Skeletal muscle satellite cell (primary cell): ENCODE results near the gene TSNAXIP1.
A peak's percentile ranks its signal among the peaks of the same experiment; 100 is the strongest.

ENCODE experiments used
- H3K27me3 ChIP-seq: 2 replicates; pipeline ENCODE4 v1.7.0; 2013; ENCODE audit warnings: low read length; ENCODE audit not compliant: control insufficient read depth, insufficient read depth
- H3K36me3 ChIP-seq: 2 replicates; pipeline ENCODE4 v1.7.0; 2013; ENCODE audit warnings: mild to moderate bottlenecking, control low read depth, low read length; ENCODE audit not compliant: insufficient read depth
- H3K4me1 ChIP-seq: 2 replicates; pipeline ENCODE4 v1.7.0; 2013; ENCODE audit warnings: low read length; ENCODE audit not compliant: control insufficient read depth, insufficient read depth
- H3K4me2 ChIP-seq: 2 replicates; pipeline ENCODE4 v1.7.0; 2013; ENCODE audit warnings: mild to moderate bottlenecking, low read length
- H3K4me3 ChIP-seq: 2 replicates; pipeline ENCODE4 v1.7.0; 2013; ENCODE audit warnings: low read length
- H3K9ac ChIP-seq: 2 replicates; pipeline ENCODE4 v1.7.0; 2013; ENCODE audit warnings: mild to moderate bottlenecking, low read depth, low read length, moderate library complexity
- H3K9me3 ChIP-seq: replicated peaks from 2 replicates; pipeline ENCODE4 v1.7.0; 2013; ENCODE audit warnings: mild to moderate bottlenecking, control low read depth, low read length

Gene TSNAXIP1

DNA sequence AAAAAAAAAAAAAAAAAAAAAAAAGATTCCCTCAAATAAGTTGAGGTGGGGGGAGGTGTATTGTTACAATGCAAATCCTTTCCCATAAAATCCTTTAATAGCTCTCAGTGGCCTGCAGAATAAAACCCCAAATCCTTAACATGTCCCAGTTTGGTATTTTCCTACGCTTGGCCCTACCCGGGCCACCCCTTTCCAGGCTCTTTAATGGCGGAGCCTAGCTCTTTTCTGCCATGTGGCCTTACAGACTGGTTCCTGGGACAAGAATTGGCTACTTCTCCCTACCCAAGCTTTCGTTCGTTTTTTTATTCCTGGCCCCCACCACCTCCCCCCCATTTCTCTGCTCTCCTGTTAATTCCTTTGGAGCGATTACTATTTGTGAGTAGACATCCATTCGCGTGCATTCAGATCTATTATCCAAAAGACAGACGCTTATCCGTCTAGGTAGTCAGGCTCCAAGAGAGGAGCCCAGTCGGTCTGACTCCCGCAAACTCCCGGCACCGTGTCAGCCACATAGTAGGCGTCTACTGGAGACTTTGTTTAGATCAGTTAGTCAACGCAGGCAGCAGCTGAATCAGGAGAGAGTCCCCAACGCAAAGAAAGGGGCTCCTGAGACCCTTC lies 34.6 kb downstream of the TSNAXIP1 start:
- peaks cover 42% of the 10 kb centered on the region for H3K4me1 ChIP-seq
- peak overlapping the region; percentile 91 for H3K9ac ChIP-seq
- peak overlapping the region; percentile 91 for H3K4me3 ChIP-seq
- no peaks in the 10 kb centered on the region for H3K27me3 ChIP-seq
- peak overlapping the region; percentile 93 for H3K4me2 ChIP-seq
- H3K36me3 ChIP-seq: no peaks in the 10 kb centered on the region
- H3K9me3 ChIP-seq: no peaks in the 10 kb centered on the region

DNA sequence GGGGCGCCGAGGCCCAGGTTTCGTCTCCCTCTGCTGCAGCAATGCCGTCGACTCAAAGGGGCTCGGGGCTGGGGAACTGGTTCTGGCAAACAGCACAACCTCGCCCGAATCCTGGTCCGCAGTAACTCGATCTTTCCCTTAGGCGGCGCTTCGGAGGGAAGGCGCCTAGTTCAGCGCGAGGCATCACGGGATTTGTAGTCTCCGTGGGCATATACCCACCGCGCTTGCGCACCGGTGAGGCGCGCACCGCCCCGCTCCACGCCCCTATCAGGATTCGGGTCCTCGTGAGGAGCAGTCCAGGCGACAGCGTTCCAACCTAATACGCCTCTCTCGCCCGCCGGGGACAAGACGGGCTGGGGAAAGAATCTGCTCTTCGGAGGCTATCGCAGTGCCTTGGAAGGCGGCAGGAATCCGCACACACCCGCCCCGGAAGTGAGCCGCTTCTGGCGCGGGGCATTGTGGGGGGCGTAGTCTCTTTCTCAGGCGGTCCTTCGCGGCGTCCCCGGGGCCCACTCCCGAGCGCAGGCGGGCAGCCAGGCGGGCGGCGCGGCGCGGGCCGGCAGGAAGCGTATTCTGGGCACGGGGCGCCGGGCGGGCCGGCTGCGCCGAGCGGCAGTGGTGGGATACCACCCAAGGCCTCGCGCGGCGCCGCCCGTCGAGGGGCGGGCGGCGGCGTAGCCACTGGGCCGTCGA lies 35.3 kb downstream of the TSNAXIP1 start, which contains the start of gene THAP11:
Gene THAP11 (plus strand): TSS at position 505 of the 693 bp plus-strand sequence. CDS start 235 bp downstream, outside the sequence.
- peaks cover 42% of the 10 kb centered on the region for H3K4me1 ChIP-seq
- H3K9me3 ChIP-seq: no peaks in the 10 kb centered on the region
- peak within 1 kb of the TSS; percentile 93 for H3K4me2 ChIP-seq
- H3K27me3 ChIP-seq: no peaks in the 10 kb centered on the region
- H3K4me3 ChIP-seq: peak within 1 kb of the TSS; percentile 91
- peak within 1 kb of the TSS; percentile 91 for H3K9ac ChIP-seq
- no peaks in the 10 kb centered on the region for H3K36me3 ChIP-seq

DNA sequence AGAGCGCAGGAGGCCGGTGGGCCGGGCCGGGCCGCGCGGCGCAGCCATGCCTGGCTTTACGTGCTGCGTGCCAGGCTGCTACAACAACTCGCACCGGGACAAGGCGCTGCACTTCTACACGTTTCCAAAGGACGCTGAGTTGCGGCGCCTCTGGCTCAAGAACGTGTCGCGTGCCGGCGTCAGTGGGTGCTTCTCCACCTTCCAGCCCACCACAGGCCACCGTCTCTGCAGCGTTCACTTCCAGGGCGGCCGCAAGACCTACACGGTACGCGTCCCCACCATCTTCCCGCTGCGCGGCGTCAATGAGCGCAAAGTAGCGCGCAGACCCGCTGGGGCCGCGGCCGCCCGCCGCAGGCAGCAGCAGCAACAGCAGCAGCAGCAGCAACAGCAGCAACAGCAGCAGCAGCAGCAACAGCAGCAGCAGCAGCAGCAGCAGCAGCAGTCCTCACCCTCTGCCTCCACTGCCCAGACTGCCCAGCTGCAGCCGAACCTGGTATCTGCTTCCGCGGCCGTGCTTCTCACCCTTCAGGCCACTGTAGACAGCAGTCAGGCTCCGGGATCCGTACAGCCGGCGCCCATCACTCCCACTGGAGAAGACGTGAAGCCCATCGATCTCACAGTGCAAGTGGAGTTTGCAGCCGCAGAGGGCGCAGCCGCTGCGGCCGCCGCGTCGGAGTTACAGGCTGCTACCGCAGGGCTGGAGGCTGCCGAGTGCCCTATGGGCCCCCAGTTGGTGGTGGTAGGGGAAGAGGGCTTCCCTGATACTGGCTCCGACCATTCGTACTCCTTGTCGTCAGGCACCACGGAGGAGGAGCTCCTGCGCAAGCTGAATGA lies 36.0 kb downstream of the TSNAXIP1 start:
- H3K27me3 ChIP-seq: no peaks in the 10 kb centered on the region
- H3K36me3 ChIP-seq: no peaks in the 10 kb centered on the region
- H3K9ac ChIP-seq: peak overlapping the region; percentile 91
- H3K4me1 ChIP-seq: peaks cover 42% of the 10 kb centered on the region
- H3K9me3 ChIP-seq: no peaks in the 10 kb centered on the region
- H3K4me3 ChIP-seq: peak overlapping the region; percentile 91
- peak overlapping the region; percentile 93 for H3K4me2 ChIP-seq

DNA sequence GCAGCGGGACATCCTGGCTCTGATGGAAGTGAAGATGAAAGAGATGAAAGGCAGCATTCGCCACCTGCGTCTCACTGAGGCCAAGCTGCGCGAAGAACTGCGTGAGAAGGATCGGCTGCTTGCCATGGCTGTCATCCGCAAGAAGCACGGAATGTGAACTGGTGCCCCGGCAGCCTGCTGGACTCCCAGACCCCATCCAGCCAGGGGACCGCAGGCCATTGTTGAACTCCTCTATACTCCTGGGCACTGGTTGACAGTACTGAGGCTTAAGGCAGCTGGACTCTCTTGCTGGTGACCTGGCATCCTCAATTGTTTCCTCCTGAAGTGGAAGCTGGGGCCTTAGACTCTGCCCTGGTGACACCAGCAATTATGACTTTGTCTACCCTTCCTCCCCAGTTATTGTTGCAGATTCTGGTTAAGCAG lies 36.7 kb downstream of the TSNAXIP1 start:
- Histone ChIP-seq H3K9me3 (no peaks in the 10 kb centered on the region), H3K4me3 (peak overlapping the region; percentile 91), H3K4me1 (peaks cover 49% of the 10 kb centered on the region), H3K36me3 (no peaks in the 10 kb centered on the region), H3K9ac (peak overlapping the region; percentile 91), H3K27me3 (no peaks in the 10 kb centered on the region), H3K4me2 (peak overlapping the region; percentile 93)

DNA sequence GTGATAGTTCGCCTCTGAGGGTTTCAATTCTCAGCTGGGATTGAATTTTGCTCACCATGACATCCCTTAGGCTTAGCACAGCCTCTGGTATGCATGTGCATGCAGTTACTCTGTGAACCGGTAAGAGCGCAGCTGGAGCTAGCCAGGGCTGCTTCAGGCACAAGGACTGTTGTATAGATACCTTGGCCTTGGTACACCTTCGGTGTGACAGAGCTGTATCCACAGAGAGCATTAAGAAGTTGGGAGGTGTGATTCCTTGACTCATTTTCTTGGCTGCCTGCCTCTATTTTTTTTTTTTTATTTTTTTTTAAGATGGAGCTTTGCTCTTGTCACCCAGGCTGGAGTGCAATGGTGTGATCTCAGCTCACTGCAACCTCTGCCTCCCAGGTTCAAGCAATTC lies 37.8 kb downstream of the TSNAXIP1 start:
- Histone ChIP-seq H3K36me3 (peaks cover 4% of the 10 kb centered on the region), H3K9me3 (no peaks in the 10 kb centered on the region), H3K9ac (peak overlapping the region; percentile 91), H3K4me3 (peak overlapping the region; percentile 91), H3K27me3 (no peaks in the 10 kb centered on the region), H3K4me1 (peaks cover 49% of the 10 kb centered on the region), H3K4me2 (peak overlapping the region; percentile 93)

DNA sequence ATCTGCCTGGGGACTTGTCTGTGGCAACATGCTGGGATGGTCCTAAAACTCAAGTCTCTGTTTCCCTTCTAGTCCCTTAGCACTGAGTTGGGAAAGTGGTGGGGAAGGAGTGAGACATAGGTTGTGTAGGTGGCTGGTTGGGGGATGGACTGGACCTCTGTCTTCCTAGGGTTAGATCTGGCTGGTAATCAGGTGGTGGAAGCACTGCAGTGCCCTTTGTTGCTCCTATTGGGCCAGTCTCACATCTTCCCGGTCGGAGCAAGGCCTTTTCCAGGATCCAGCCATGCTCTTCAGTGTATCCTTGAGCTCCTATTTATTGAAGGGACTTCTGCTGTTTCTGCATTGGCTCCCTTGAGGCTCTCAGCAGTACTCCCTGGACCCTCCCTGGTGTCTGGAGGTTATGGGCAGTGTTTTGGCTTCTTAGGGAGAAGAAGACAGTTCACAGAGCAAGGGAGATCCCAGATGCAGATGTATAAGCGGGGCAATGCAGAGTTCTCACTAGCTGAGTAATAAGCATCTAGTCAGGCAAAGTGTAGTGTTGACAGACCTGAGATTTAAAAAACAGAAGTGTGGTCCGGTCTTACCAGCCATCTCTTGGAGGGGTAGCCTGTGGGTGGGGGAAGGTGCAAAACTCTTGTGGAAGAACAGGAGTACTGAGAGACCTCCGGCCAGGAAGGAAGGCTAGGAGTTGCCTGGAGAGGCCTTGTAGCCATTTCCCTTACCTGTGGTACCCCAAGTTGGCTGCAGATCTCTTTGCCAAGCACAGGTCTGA lies 38.8 kb downstream of the TSNAXIP1 start:
- peak overlapping the region; percentile 88 for H3K4me3 ChIP-seq
- peak overlapping the region; percentile 99 for H3K9ac ChIP-seq
- H3K4me2 ChIP-seq: peak overlapping the region; percentile 93
- H3K36me3 ChIP-seq: peaks cover 6% of the 10 kb centered on the region
- peaks cover 49% of the 10 kb centered on the region for H3K4me1 ChIP-seq
- H3K9me3 ChIP-seq: no peaks in the 10 kb centered on the region
- no peaks in the 10 kb centered on the region for H3K27me3 ChIP-seq

DNA sequence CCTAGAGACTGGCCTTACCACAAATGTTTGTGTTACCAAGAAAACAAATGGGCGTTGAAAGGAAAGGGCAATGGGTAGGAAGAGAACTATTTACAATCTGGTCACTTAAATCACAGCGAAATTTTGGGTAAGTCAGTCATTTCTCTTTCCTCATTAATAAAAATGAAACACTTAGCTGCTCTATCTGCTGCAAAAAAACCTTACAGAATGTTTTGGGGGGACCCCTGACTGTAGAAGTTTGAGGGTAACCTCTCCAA lies 39.3 kb downstream of the TSNAXIP1 start:
- Histone ChIP-seq H3K27me3 (no peaks in the 10 kb centered on the region), H3K4me1 (peaks cover 49% of the 10 kb centered on the region)

DNA sequence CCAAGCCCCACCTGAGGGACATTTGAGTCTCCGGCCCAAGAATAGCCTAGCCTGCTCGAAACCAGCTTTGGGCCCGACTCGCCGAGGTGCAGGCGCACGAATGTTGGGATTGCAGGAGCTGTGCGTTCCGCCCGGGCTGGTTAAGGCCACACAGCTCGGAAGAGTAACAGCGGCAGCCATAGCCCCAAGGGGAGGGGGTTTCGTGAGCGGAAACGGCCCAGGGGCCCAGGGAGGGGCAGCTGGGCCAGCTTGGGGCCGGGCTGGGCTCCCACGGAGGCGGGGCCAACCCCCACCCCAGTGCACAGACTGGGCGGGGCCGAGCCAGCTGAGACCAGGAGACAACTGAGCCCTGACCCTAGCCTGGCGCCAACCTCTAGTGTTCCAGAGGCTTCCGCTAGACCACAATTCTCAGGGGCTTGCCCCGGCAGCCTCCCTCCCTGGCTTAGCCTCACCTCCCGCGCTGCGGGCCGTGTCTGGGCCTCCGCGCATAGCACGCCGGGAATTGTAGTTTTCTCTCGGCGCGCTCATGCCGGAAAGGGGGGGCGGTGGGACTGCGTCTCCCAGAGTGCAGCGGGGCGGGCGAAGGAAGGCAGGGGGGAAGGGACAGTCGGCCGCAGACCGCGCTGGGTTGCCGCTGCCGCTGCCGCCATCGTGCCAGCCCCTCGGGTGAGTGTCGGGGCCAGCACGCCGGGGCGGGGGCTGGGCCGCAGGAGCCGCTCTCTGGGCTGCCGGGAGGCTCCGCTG lies 39.8 kb downstream of the TSNAXIP1 start, which contains the start of gene NUTF2:
Gene NUTF2 (plus strand): TSS at position 614 of the 744 bp plus-strand sequence. CDS start 18,198 bp downstream, outside the sequence.
- Histone ChIP-seq H3K36me3 (peaks cover 8% of the 10 kb centered on the region), H3K9ac (peak within 1 kb of the TSS; percentile 99), H3K9me3 (no peaks in the 10 kb centered on the region), H3K4me2 (peak within 1 kb of the TSS; percentile 93), H3K4me3 (peak within 1 kb of the TSS; percentile 88), H3K27me3 (no peaks in the 10 kb centered on the region), H3K4me1 (peaks cover 46% of the 10 kb centered on the region)

More for the DNA sequence above, 39.3 kb downstream of the TSNAXIP1 start:
- Histone ChIP-seq H3K9ac (peak overlapping the region; percentile 99), H3K4me3 (peak overlapping the region; percentile 88), H3K4me2 (peak overlapping the region; percentile 93), H3K36me3 (peaks cover 8% of the 10 kb centered on the region), H3K9me3 (no peaks in the 10 kb centered on the region)

DNA sequence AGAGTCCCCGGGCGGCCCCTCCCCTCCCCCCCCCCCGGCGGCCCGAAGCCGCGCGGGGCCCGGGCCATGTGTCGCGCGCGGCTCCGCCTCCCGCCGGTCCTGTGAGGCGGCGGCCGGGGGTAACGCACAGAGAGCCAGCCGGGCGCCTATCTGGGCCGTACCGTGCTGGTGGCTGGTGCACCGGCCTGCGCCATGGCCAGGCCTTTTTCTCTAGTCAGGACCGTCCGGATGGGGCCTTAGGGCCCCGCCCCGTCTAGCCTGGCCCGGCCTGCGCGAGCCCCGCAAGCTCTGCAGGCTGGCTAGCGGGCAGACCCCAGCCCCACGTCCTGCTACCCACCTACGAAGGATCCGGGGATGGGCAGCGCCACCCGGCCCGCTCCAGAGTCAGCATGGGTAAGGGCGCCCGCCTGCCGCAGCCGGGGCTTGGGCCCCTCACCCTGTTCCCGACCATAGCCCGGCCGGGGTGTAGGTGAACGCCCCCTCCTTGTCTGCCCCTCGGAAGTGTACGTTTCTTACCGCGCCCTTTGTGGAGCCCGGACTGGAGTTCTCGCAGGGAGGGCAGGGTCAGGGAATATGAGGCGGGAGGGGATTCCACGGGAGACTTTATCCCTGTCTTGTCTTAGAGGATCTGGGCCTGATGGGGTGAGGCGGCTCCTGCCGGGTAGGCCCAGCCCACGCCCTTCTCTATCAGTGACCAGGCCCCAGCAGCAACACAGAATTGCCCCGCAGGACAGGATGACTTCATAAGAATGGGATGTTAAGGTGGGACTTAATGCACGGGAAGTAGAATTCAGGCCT lies 40.6 kb downstream of the TSNAXIP1 start, which contains the start of gene CENPT:
Gene CENPT (minus strand): TSS at position 630 of the 798 bp plus-strand sequence. CDS start 13,834 bp downstream, outside the sequence.
- H3K9ac ChIP-seq: peak within 1 kb of the TSS; percentile 99
- H3K27me3 ChIP-seq: no peaks in the 10 kb centered on the region
- H3K4me1 ChIP-seq: peaks cover 44% of the 10 kb centered on the region
- H3K4me3 ChIP-seq: peak within 1 kb of the TSS; percentile 88
- H3K36me3 ChIP-seq: peaks cover 8% of the 10 kb centered on the region
- no peaks in the 10 kb centered on the region for H3K9me3 ChIP-seq
- H3K4me2 ChIP-seq: peak within 1 kb of the TSS; percentile 93

DNA sequence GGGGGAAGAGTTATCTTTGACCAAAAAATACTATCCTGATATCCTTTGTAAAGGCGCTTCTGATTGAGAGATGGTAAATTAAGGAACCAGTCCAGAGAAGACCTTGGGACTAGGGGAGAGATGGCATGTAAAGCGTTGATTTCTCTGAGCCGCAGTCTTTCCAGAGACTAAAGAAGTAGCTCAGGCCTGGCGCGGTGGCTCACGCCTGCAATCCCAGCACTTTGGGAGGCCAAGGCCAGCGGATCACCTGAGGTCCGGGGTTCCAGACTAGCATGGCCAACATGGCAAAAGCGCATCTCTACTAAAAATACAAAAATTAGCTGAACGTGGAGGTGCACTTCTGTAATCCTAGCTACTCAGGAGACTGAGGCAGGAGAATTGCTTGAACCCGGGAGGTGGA lies 41.4 kb downstream of the TSNAXIP1 start:
- Histone ChIP-seq H3K4me1 (peaks cover 39% of the 10 kb centered on the region), H3K9me3 (no peaks in the 10 kb centered on the region), H3K27me3 (no peaks in the 10 kb centered on the region), H3K9ac (peak overlapping the region; percentile 99), H3K36me3 (peaks cover 8% of the 10 kb centered on the region), H3K4me2 (peak overlapping the region; percentile 93), H3K4me3 (peak overlapping the region; percentile 88)
